GM23248 (cell line): ENCODE results near the gene DLG2.

Source experiments
- EZH2 ChIP-seq: fragments of 200-600 bp; sonication (generic); IDR thresholded peaks from 2 replicates; pipeline ENCODE4 v1.6.1; 2018; ENCODE audit warnings: antibody characterized with exemption, mild to moderate bottlenecking; ENCODE audit not compliant: insufficient read depth, poor library complexity, severe bottlenecking
- EZH2phosphoT487 ChIP-seq: fragments of 200-600 bp; sonication (generic); IDR thresholded peaks from 2 replicates; pipeline ENCODE4 v1.6.1; 2018; ENCODE audit warnings: antibody characterized with exemption, moderate library complexity, mild to moderate bottlenecking, low read depth; ENCODE audit not compliant: insufficient read depth

- TF ChIP-seq EZH2phosphoT487 (no peak), EZH2 (no peak)
These were observed 87.4 kb downstream of the DLG2 start for GRCh38 chr11:85539740-85540139.
